Measurements from ENCODE around the gene WSB1.

DNA sequence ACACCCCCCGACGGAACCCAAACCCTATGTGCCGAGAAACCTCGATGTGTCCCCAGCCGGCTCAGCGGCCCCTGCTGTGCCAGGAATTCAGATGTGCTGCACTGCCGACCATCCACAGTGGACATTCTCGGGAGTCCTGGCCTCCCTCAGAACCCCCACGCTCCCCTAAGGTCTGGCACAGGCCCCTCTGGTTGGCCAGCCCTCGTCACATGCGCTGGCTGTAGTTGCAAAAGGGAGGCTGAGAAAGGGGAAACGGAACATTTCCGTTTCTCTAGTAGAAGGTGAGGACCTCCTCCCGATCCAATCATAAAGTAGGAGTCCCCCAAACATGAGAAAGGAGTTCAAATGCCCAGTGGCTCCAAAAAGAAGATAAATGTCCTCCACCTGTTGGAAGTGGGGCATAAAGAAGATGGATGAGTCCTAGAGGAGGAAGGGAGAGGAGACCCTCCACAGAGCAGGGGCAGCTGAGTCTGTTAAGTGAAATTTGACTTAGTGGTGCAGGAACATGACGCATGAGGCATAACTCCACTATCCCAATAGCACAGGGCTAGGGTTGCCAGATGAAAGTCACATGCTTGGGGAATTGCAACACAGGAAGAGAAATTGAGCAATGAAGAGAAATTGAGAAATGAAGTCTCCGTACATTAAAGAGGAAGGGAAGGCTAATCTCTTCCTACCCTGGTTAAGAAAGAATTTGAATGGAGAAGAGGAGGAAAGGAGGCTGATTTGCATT lies 49.3 kb upstream of the WSB1 start:
- TF ChIP-seq CREM (IDR thresholded peaks at IDR 0.05; ENCODE audit: low read depth) (no peak), ZNF551 (CRISPR knock-in tag; IDR thresholded peaks at IDR 0.05) (no peak)
- TF ChIP-seq, protein P1, sequence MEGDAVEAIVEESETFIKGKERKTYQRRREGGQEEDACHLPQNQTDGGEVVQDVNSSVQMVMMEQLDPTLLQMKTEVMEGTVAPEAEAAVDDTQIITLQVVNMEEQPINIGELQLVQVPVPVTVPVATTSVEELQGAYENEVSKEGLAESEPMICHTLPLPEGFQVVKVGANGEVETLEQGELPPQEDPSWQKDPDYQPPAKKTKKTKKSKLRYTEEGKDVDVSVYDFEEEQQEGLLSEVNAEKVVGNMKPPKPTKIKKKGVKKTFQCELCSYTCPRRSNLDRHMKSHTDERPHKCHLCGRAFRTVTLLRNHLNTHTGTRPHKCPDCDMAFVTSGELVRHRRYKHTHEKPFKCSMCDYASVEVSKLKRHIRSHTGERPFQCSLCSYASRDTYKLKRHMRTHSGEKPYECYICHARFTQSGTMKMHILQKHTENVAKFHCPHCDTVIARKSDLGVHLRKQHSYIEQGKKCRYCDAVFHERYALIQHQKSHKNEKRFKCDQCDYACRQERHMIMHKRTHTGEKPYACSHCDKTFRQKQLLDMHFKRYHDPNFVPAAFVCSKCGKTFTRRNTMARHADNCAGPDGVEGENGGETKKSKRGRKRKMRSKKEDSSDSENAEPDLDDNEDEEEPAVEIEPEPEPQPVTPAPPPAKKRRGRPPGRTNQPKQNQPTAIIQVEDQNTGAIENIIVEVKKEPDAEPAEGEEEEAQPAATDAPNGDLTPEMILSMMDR (IDR thresholded peaks at IDR 0.05 in 2 of 3, conservative IDR thresholded peaks at IDR 0.05 in 1 of 3; ENCODE audit: insufficient read depth in 2 of 3, low read depth in 1 of 3, low read length in 3 of 3) = no peak
